ENCODE results near the gene MEIS1. TPM values are rescaled to one million over a fixed set of nuclear protein-coding genes. Genes with fewer than 3 reads are reported as not detected.
A peak's percentile ranks its signal among the peaks of the same experiment; 100 is the strongest.

Gene MEIS1
- total and polyA plus RNA-seq, 2 donors (not counting 1 experiment from before 2014, with no cell fraction given): 0.03 TPM; not detected in 1

DNA sequence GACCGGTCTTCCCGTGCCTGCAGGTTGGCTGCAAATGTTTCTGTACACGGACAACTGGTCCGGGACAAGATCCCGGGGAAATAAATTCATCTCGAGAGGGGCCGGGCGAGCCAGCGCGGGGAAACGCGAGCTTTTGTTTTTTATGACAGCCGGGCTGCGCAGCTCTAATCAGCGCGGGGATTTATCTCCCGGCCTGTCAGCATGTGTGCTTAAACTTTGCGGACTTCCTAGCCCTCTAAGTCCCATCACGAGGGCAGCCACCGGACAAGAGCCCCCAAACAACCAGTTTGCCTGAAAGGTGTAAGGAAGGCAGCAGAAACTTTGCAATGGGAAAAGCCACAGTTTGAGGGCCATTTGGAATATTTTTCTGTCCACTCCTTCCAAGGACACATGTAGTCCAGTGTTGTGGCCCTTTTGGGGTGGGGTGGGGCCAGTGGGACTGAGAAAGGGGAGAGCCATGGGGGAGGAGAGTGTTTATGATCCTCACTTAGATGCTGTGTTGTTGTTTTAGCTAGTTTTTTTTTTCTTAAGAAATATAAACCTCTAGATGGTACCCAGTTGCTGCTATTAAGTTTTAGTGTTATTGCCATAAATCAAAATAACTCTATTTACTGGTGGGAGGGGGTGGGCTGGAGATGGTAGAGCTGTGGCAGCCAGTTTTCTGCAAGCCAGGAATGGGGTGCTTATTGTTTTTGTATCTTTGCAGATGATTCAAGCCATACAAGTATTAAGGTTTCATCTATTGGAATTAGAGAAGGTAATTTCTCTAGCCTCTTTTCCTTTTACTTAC lies 6.0 kb downstream of the MEIS1 start:
- intact Hi-C loops (cut with micrococcal nuclease): no loop called here
- Mint-ChIP-seq H3K4me1 (peaks cover 17% of the 10 kb centered on the region), H3K27me3 (peaks cover 76% of the 10 kb centered on the region), H3K9me3 (ENCODE audit: insufficient read depth) (no peaks in the 10 kb centered on the region), H3K27ac (no peak overlapping the region), H3K4me3 (no peak overlapping the region)
- POLR2A ChIA-PET: no interaction called here
- Histone ChIP-seq H4K20me1 (ENCODE audit: control insufficient read depth, insufficient read depth, low read length, poor library complexity, severe bottlenecking) (no peaks in the 10 kb centered on the region), H3K27ac (ENCODE audit: low read length in 2 of 2) (no peak overlapping the region), H3K79me2 (ENCODE audit: control insufficient read depth, insufficient read depth, low read length) (no peaks in the 10 kb centered on the region), H3K9me3 (ENCODE audit: control extremely low read depth in 1 of 3, control insufficient read depth in 2 of 3, insufficient read depth in 1 of 3, low read length in 2 of 3) (peaks cover 0 to 10% (median 0%) of the 10 kb centered on the region in 3 donors), H3K27me3 (replicated peaks in 1 of 4; ENCODE audit: control extremely low read depth in 1 of 4, control insufficient read depth in 3 of 4, insufficient read depth in 4 of 4, low read length in 3 of 4) (peaks cover 0 to 75% (median 54%) of the 10 kb centered on the region in 4 experiments), H2AFZ (ENCODE audit: insufficient read depth, low read depth, low read length, poor library complexity, severe bottlenecking) (no peak overlapping the region), H3K4me1 (ENCODE audit: control insufficient read depth in 2 of 2, insufficient read depth in 2 of 2, low read length in 2 of 2) (peaks cover 17 to 36% of the 10 kb centered on the region in 2 donors), H3K9ac (ENCODE audit: low read length) (no peak overlapping the region), H3K4me2 (replicated peaks; ENCODE audit: low read depth, low read length, poor library complexity, severe bottlenecking) (peak overlapping the region; percentile 61), H3K4me3 (ENCODE audit: control extremely low read depth in 1 of 5, extremely low read depth in 1 of 5, insufficient read depth in 1 of 5, low read depth in 2 of 5, low read length in 4 of 5) (no peak overlapping the region), H3K36me3 (replicated peaks in 1 of 2; ENCODE audit: control extremely low read depth in 1 of 2, control insufficient read depth in 1 of 2, extremely low read depth in 1 of 2, insufficient read depth in 2 of 2, low read length in 1 of 2) (no peaks in the 10 kb centered on the region)
- DNase-seq (no peak), ATAC-seq (ENCODE audit: low read depth) (no peak)
- CTCF ChIA-PET: no interaction called here
- 10% methylated on average over 18 of the region's 20 CpGs for WGBS (ENCODE audit: insufficient coverage)
- TF ChIP-seq EZH2 (IDR thresholded peaks at IDR 0.05; ENCODE audit: borderline replicate concordance, insufficient read depth, low read depth, low read length, poor library complexity, severe bottlenecking): no peak
- TF ChIP-seq, protein P1, sequence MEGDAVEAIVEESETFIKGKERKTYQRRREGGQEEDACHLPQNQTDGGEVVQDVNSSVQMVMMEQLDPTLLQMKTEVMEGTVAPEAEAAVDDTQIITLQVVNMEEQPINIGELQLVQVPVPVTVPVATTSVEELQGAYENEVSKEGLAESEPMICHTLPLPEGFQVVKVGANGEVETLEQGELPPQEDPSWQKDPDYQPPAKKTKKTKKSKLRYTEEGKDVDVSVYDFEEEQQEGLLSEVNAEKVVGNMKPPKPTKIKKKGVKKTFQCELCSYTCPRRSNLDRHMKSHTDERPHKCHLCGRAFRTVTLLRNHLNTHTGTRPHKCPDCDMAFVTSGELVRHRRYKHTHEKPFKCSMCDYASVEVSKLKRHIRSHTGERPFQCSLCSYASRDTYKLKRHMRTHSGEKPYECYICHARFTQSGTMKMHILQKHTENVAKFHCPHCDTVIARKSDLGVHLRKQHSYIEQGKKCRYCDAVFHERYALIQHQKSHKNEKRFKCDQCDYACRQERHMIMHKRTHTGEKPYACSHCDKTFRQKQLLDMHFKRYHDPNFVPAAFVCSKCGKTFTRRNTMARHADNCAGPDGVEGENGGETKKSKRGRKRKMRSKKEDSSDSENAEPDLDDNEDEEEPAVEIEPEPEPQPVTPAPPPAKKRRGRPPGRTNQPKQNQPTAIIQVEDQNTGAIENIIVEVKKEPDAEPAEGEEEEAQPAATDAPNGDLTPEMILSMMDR (IDR thresholded peaks at IDR 0.05): no peak

DNA sequence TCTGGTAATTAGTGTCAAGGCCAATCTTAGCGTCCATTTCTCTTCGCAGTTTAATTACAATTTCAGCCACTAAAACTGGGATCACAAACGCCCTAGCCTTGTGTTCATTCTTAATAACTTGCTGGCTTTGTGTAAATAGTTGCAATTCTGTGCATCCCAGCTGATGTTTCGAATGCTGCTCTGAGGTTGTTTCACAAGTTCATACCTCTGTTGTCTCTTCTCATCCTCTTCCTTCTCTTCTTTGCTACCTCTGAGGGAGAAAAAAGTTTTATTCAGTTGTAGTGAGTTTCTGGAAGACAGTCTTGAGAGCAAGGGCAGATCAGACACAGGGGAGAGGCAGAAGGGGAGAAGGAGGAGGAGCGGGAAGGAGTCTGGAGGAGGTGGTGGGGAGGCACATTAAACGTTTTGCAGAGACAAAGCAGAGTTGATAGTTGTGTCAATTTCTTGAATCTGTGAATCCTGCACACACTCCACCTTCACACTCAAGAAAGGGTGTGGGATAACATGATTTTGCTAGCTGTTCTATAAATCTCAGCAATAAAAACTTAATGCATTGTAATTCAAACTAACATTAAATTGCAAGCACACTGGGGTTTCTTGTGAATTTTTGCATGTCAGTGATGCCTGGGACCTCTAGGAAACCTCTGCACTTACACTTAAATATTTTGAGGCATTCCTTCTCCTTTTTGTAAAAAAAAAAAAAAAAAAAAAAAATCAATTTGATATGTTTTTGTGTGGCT lies 6.8 kb downstream of the MEIS1 start:
- no peak overlapping the region for H3K4me3 Mint-ChIP-seq
- Histone ChIP-seq H3K4me2 (replicated peaks; ENCODE audit: low read depth, low read length, poor library complexity, severe bottlenecking) (no peak overlapping the region), H3K27ac (ENCODE audit: low read length in 2 of 2) (no peak overlapping the region), H4K20me1 (ENCODE audit: control insufficient read depth, insufficient read depth, low read length, poor library complexity, severe bottlenecking) (no peaks in the 10 kb centered on the region), H3K27me3 (replicated peaks in 1 of 4; ENCODE audit: control extremely low read depth in 1 of 4, control insufficient read depth in 3 of 4, insufficient read depth in 4 of 4, low read length in 3 of 4) (peaks cover 0 to 80% (median 53%) of the 10 kb centered on the region in 4 experiments), H3K36me3 (replicated peaks in 1 of 2; ENCODE audit: control extremely low read depth in 1 of 2, control insufficient read depth in 1 of 2, extremely low read depth in 1 of 2, insufficient read depth in 2 of 2, low read length in 1 of 2) (no peaks in the 10 kb centered on the region), H3K4me3 (ENCODE audit: control extremely low read depth in 1 of 5, extremely low read depth in 1 of 5, insufficient read depth in 1 of 5, low read depth in 2 of 5, low read length in 4 of 5) (no peak overlapping the region), H3K4me1 (ENCODE audit: control insufficient read depth in 2 of 2, insufficient read depth in 2 of 2, low read length in 2 of 2) (peaks cover 17 to 37% of the 10 kb centered on the region in 2 donors), H3K9ac (ENCODE audit: low read length) (no peak overlapping the region), H3K79me2 (ENCODE audit: control insufficient read depth, insufficient read depth, low read length) (no peaks in the 10 kb centered on the region), H2AFZ (ENCODE audit: insufficient read depth, low read depth, low read length, poor library complexity, severe bottlenecking) (no peak overlapping the region), H3K9me3 (ENCODE audit: control extremely low read depth in 1 of 3, control insufficient read depth in 2 of 3, insufficient read depth in 1 of 3, low read length in 2 of 3) (peaks cover 0 to 18% (median 0%) of the 10 kb centered on the region in 3 donors)
- ChIA-PET POLR2A (no interaction called here), CTCF (no interaction called here)
- DNase-seq (no peak), ATAC-seq (ENCODE audit: low read depth) (no peak)
- peaks cover 75% of the 10 kb centered on the region for H3K27me3 Mint-ChIP-seq
- peaks cover 17% of the 10 kb centered on the region for H3K4me1 Mint-ChIP-seq
- no peak for TF ChIP-seq EZH2 (IDR thresholded peaks at IDR 0.05; ENCODE audit: borderline replicate concordance, insufficient read depth, low read depth, low read length, poor library complexity, severe bottlenecking)
- TF ChIP-seq, protein P1 (IDR thresholded peaks at IDR 0.05): no peak
- H3K27ac Mint-ChIP-seq: no peak overlapping the region
- no peaks in the 10 kb centered on the region for H3K9me3 Mint-ChIP-seq (ENCODE audit: insufficient read depth)
- WGBS (ENCODE audit: insufficient coverage): 73% methylated on average over 3 of the region's 6 CpGs
- intact Hi-C loops (cut with micrococcal nuclease): no loop called here

Measured in B cell (primary cell).